Endothelial cell of umbilical vein (primary cell): ENCODE results near the gene RPP21. TPM values are rescaled to one million over a fixed set of nuclear protein-coding genes. Genes with fewer than 3 reads are reported as not detected.

ENCODE experiments used
- BruUV-seq: library from RNA; stranded (reverse); fragments of 400-500 nt; replicated peaks from 2 replicates; lab custom pipeline; 2021; lab: Mats Ljungman, UMichigan
- CTCF ChIA-PET: fragments of 300-600, 350-600 bp; sonication (Branson Sonifier 250); formaldehyde crosslinking; loops from one replicate; lab custom pipeline; 2021; ENCODE audit warnings: antibody characterized with exemption, inconsistent platforms; lab: Charles Lee
- POLR2A ChIA-PET: fragments of 300-600, 350-600 bp; sonication (Branson Sonifier 250); formaldehyde crosslinking; loops from one replicate; lab custom pipeline; 2021; ENCODE audit warnings: antibody characterized with exemption, inconsistent platforms; lab: Charles Lee
- DNase-seq: peaks from one replicate; pipeline ENCODE4 v3.0.0-alpha.2; 2011; ENCODE audit warnings: low read depth, low spot score
- FAIRE-seq: peaks from 2 replicates; lab custom pipeline; 2011; peaks lifted over from hg19 to GRCh38; lab: Jason Lieb, UNC
- H2AFZ ChIP-seq: 2 replicates; pipeline ENCODE4 v1.6.0; 2012; ENCODE audit warnings: low read depth, low read length, control low read depth, inconsistent platforms
- H3K27ac ChIP-seq: 2 replicates; pipeline ENCODE4 v1.5.1; 2011; ENCODE audit warnings: low read depth, mild to moderate bottlenecking, control low read depth, low read length, moderate library complexity; ENCODE audit not compliant: insufficient read depth
- H3K27me3 ChIP-seq, 2 experiments: 2 replicates each; pipeline versions ENCODE4 v1.6.0 to v1.6.1; 2011; ENCODE audit warnings: low read length in 2 of 2, mixed read lengths in 1 of 2; ENCODE audit not compliant: control insufficient read depth in 2 of 2, insufficient read depth in 2 of 2
- H3K36me3 ChIP-seq, 2 experiments: 2 replicates in 1 of 2; 3 replicates in 1 of 2; pipeline ENCODE4 v1.5.1; 2011; ENCODE audit warnings: low read length in 2 of 2, mild to moderate bottlenecking in 1 of 2, moderate library complexity in 1 of 2; ENCODE audit not compliant: control insufficient read depth in 2 of 2, insufficient read depth in 2 of 2; ENCODE audit errors: extremely low read depth in 1 of 2
- H3K4me1 ChIP-seq: 3 replicates; pipeline ENCODE4 v1.5.1; 2011; ENCODE audit warnings: mild to moderate bottlenecking, low read length; ENCODE audit not compliant: control insufficient read depth, insufficient read depth; ENCODE audit errors: extremely low read depth
- H3K4me2 ChIP-seq: 2 replicates; pipeline ENCODE4 v1.6.1; 2011; ENCODE audit warnings: low read length, control low read depth, mixed read lengths; ENCODE audit not compliant: insufficient read depth
- H3K4me3 ChIP-seq, 3 experiments: fragments of 200-600 bp in 1 of 3; sonication (generic), shearing (Covaris generic) in 1 of 3; replicated peaks in 1 of 3; 2 replicates each; pipeline ENCODE4 v1.5.1; 2011 to 2016; ENCODE audit warnings: control low read depth in 3 of 3, low read length in 3 of 3, mild to moderate bottlenecking in 2 of 3, inconsistent platforms in 1 of 3, low read depth in 1 of 3, moderate library complexity in 1 of 3; ENCODE audit not compliant: insufficient read depth in 1 of 3
- H3K79me2 ChIP-seq: 2 replicates; pipeline ENCODE4 v1.6.0; 2012; ENCODE audit warnings: low read length, inconsistent platforms; ENCODE audit not compliant: control insufficient read depth, insufficient read depth
- H3K9ac ChIP-seq: replicated peaks from 2 replicates; pipeline ENCODE3; 2011; ENCODE audit warnings: low read length, control low read depth; ENCODE audit not compliant: insufficient read depth; ENCODE audit errors: extremely low read depth
- H3K9me1 ChIP-seq: replicated peaks from 3 replicates; pipeline ENCODE4 v1.6.0; 2011; ENCODE audit warnings: mild to moderate bottlenecking, low read length; ENCODE audit not compliant: control insufficient read depth, insufficient read depth; ENCODE audit errors: extremely low read depth
- H3K9me3 ChIP-seq: replicated peaks from 2 replicates; pipeline ENCODE4 v1.5.1; 2012; ENCODE audit warnings: low read length, inconsistent platforms; ENCODE audit not compliant: control insufficient read depth, insufficient read depth
- H4K20me1 ChIP-seq: replicated peaks from 2 replicates; pipeline ENCODE3; 2011; ENCODE audit warnings: mild to moderate bottlenecking, low read length; ENCODE audit not compliant: control insufficient read depth, insufficient read depth; ENCODE audit errors: extremely low read depth
- CTCF ChIP-seq, 2 donors: IDR thresholded peaks; 1 replicate in 1 of 2; 2 replicates in 1 of 2; pipeline ENCODE4 v1.5.1; 2011; ENCODE audit warnings: low read length in 2 of 2, mild to moderate bottlenecking in 2 of 2, moderate library complexity in 2 of 2, control low read depth in 1 of 2, inconsistent platforms in 1 of 2, low read depth in 1 of 2; ENCODE audit not compliant: insufficient read depth in 1 of 2; ENCODE audit errors: extremely low read depth in 1 of 2
- EZH2 ChIP-seq: IDR thresholded peaks from 2 replicates; pipeline ENCODE4 v1.6.1; 2012; ENCODE audit warnings: borderline replicate concordance, low read depth, mild to moderate bottlenecking, moderate library complexity, low read length, inconsistent platforms; ENCODE audit not compliant: severe bottlenecking
- FOS ChIP-seq: IDR thresholded peaks from 2 replicates; pipeline ENCODE4 v1.6.1; 2011; ENCODE audit warnings: mild to moderate bottlenecking, low read length, moderate library complexity, borderline replicate concordance; ENCODE audit not compliant: insufficient read depth
- GATA2 ChIP-seq: IDR thresholded peaks from 2 replicates; pipeline ENCODE4 v1.7.0; 2011; ENCODE audit warnings: low read depth, mild to moderate bottlenecking, moderate library complexity, mixed read lengths, low read length; ENCODE audit not compliant: insufficient read length, insufficient read depth
- JUN ChIP-seq: IDR thresholded peaks from 2 replicates; pipeline ENCODE4 v1.6.1; 2011; ENCODE audit warnings: borderline replicate concordance, low read depth; ENCODE audit not compliant: insufficient read length, insufficient read depth
- MAX ChIP-seq: IDR thresholded peaks from 2 replicates; pipeline ENCODE4 v1.6.1; 2011; ENCODE audit not compliant: insufficient read depth, insufficient read length
- MYC ChIP-seq: IDR thresholded peaks from one replicate; pipeline ENCODE4 v1.6.1; 2011; ENCODE audit warnings: mild to moderate bottlenecking, low read depth, low read length
- POLR2A ChIP-seq: IDR thresholded peaks from 2 replicates; pipeline ENCODE4 v1.6.1; 2012; ENCODE audit warnings: low read depth, mild to moderate bottlenecking, control low read depth, low read length
- POLR2AphosphoS5 ChIP-seq: IDR thresholded peaks from 2 replicates; pipeline ENCODE4 v1.6.1; 2012; ENCODE audit warnings: low read depth, mild to moderate bottlenecking, control low read depth, low read length, moderate library complexity; ENCODE audit not compliant: insufficient read depth
- dilution Hi-C: fragments of 300-500 bp; cut with MboI; formaldehyde crosslinking; loops from one replicate; pipeline ENCODE4 v1.15.0; 2019; ENCODE audit warnings: low sequenced_read_pairs; ENCODE audit not compliant: extremely low pct_ligation_motif_present
- intact Hi-C: fragments of 100-400 bp; cut with micrococcal nuclease; formaldehyde crosslinking; loops from one replicate; pipeline ENCODE4 v1.10.0; 2022
- polyA plus RNA-seq, 4 experiments: library from polyadenylated mRNA; depleted of rRNA in 3 of 4; stranded (reverse) in 3 of 4; unstranded in 1 of 4; fragments of >200 nt; gene quantifications; 2 replicates each; pipeline versions ENCODE4 v1.2.1 to v1.2.3, GENCODE V29; 2011 to 2012; ENCODE audit warnings: missing spikeins in 1 of 4
- total RNA-seq: library from RNA; stranded (reverse); gene quantifications from 2 replicates; pipeline ENCODE4 v1.2.3, GENCODE V29; 2021

The RPP21 gene
- total and polyA plus RNA-seq, 2 donors (not counting 3 experiments of a cell fraction or from before 2014, with no cell fraction given) = 35.3 to 101 TPM

GRCh38 chr6:30331981-30332380 lies 13.0 kb upstream of the RPP21 start:
- peaks cover 9 to 18% of the 10 kb centered on the region in 2 experiments for H3K36me3 ChIP-seq
- no peak overlapping the region for H3K4me2 ChIP-seq
- H3K27ac ChIP-seq = no peak overlapping the region
- no peak overlapping the region for H3K4me3 ChIP-seq
- no peaks in the 10 kb centered on the region for H3K27me3 ChIP-seq
- H2AFZ ChIP-seq = no peak overlapping the region
- POLR2A ChIA-PET = no interaction called here
- H3K9me3 ChIP-seq = no peaks in the 10 kb centered on the region
- TF ChIP-seq POLR2AphosphoS5 (no peak), MAX (no peak), EZH2 (no peak), FOS (no peak), POLR2A (no peak), JUN (no peak), GATA2 (no peak), CTCF (IDR thresholded peaks at IDR 0.05; ENCODE audit: extremely low read depth in 1 of 2, insufficient read depth in 1 of 2, low read depth in 1 of 2, low read length in 2 of 2) (no peak), MYC (no peak)
- H3K9me1 ChIP-seq = no peaks in the 10 kb centered on the region
- H4K20me1 ChIP-seq = no peaks in the 10 kb centered on the region
- peaks cover 6% of the 10 kb centered on the region for H3K4me1 ChIP-seq
- CTCF ChIA-PET = interaction anchor here (1.6 kb wide), 1 partner anchor 113 kb away, joined by 5 read pairs; no protein-coding TSS in a partner anchor
- no peaks in the 10 kb centered on the region for H3K79me2 ChIP-seq
- FAIRE-seq = no peak
- intact Hi-C loops (no loop called here), dilution Hi-C loops (no loop called here)
- BruUV-seq = no TSS peak
- DNase-seq = no peak
- no peak overlapping the region for H3K9ac ChIP-seq
